HEK293 (cell line): ENCODE data around the gene ELMO1.

ENCODE experiments used
- CTCF ChIA-PET: fragments of 350-600 bp; formaldehyde crosslinking; extraction: SDS; loops from one replicate; lab custom pipeline; 2021; ENCODE audit warnings: antibody characterized with exemption; lab: Yijun Ruan, JAX
- POLR2A ChIA-PET: fragments of 300-600 bp; formaldehyde crosslinking; extraction: SDS; loops from one replicate; lab custom pipeline; 2020; ENCODE audit warnings: antibody characterized with exemption, inconsistent platforms; lab: Yijun Ruan, JAX
- H3K27ac ChIP-seq: fragments of 200-500 bp; sonication (Bioruptor generic); 2 replicates; pipeline ENCODE4 v1.5.1; 2014; ENCODE audit warnings: low read depth, low read length, control low read depth, inconsistent platforms; ENCODE audit errors: extremely low read depth
- H3K36me3 ChIP-seq, 2 experiments: fragments of 200-500 bp in 1 of 2; sonication (Bioruptor generic) in 1 of 2; 1 replicate in 1 of 2; 2 replicates in 1 of 2; pipeline ENCODE4 v1.5.1; 2014 to 2017; ENCODE audit warnings: inconsistent platforms in 2 of 2, low read length in 2 of 2; ENCODE audit not compliant: control insufficient read depth in 2 of 2, insufficient read depth in 1 of 2
- H3K4me1 ChIP-seq: fragments of 200-500 bp; sonication (Bioruptor generic); 2 replicates; pipeline ENCODE4 v1.5.1; 2014; ENCODE audit warnings: mild to moderate bottlenecking, low read length, inconsistent platforms; ENCODE audit not compliant: control insufficient read depth, insufficient read depth
- H3K4me3 ChIP-seq: 2 replicates; pipeline ENCODE4 v1.5.1; 2011; ENCODE audit warnings: low read depth, mild to moderate bottlenecking, control low read depth, low read length, moderate library complexity
- H3K9me3 ChIP-seq: fragments of 200-500 bp; sonication (Bioruptor generic); 2 replicates; pipeline ENCODE4 v1.5.1; 2014; ENCODE audit warnings: low read depth, low read length, inconsistent platforms; ENCODE audit not compliant: control insufficient read depth, insufficient read depth
- MYNN ChIP-seq: fragments of 450-650 bp; formaldehyde crosslinking; IDR thresholded peaks from 2 replicates; pipeline ENCODE4 v1.5.1; 2016; ENCODE audit warnings: missing biosample characterization, missing genetic modification characterization, borderline replicate concordance
- SP2 ChIP-seq: fragments of 450-650 bp; formaldehyde crosslinking; IDR thresholded peaks from 2 replicates; pipeline ENCODE4 v1.5.1; 2016; ENCODE audit warnings: missing biosample characterization, missing genetic modification characterization
- TRIM28 ChIP-seq: IDR thresholded peaks from 2 replicates; pipeline ENCODE4 v1.6.1; 2011; ENCODE audit warnings: low read length, control low read depth, borderline replicate concordance
- ZBTB1 ChIP-seq: fragments of 450-650 bp; formaldehyde crosslinking; IDR thresholded peaks from 2 replicates; pipeline ENCODE4 v1.5.1; 2016; ENCODE audit warnings: missing biosample characterization, missing genetic modification characterization
- ZIC2 ChIP-seq: fragments of 450-650 bp; formaldehyde crosslinking; IDR thresholded peaks from 2 replicates; pipeline ENCODE4 v1.5.1; 2016; ENCODE audit warnings: missing biosample characterization, missing genetic modification characterization
- ZNF121 ChIP-seq: fragments of 450-650 bp; formaldehyde crosslinking; IDR thresholded peaks from 2 replicates; pipeline ENCODE4 v1.5.1; 2016; ENCODE audit warnings: missing biosample characterization, missing genetic modification characterization
- ZNF132 ChIP-seq: fragments of 450-650 bp; formaldehyde crosslinking; IDR thresholded peaks from 2 replicates; pipeline ENCODE4 v1.5.1; 2017; ENCODE audit warnings: missing biosample characterization, missing genetic modification characterization, borderline replicate concordance
- ZNF202 ChIP-seq: fragments of 450-650 bp; formaldehyde crosslinking; IDR thresholded peaks from 2 replicates; pipeline ENCODE4 v1.5.1; 2016; ENCODE audit warnings: missing biosample characterization, missing genetic modification characterization, borderline replicate concordance
- ZNF211 ChIP-seq: fragments of 450-650 bp; formaldehyde crosslinking; IDR thresholded peaks from 2 replicates; pipeline ENCODE4 v1.5.1; 2016; ENCODE audit warnings: low read depth, missing biosample characterization, missing genetic modification characterization
- ZNF239 ChIP-seq: fragments of 450-650 bp; formaldehyde crosslinking; IDR thresholded peaks from 2 replicates; pipeline ENCODE4 v1.5.1; 2016; ENCODE audit warnings: missing biosample characterization, missing genetic modification characterization
- ZNF48 ChIP-seq: fragments of 450-650 bp; formaldehyde crosslinking; IDR thresholded peaks from 2 replicates; pipeline ENCODE4 v1.5.1; 2016; ENCODE audit warnings: missing biosample characterization, missing genetic modification characterization
- ZNF544 ChIP-seq: fragments of 450-650 bp; formaldehyde crosslinking; IDR thresholded peaks from 2 replicates; pipeline ENCODE4 v1.5.0; 2017; ENCODE audit warnings: missing biosample characterization, missing genetic modification characterization
- ZNF830 ChIP-seq: fragments of 450-650 bp; IDR thresholded peaks from 2 replicates; pipeline ENCODE4 v1.5.0; 2018; ENCODE audit warnings: missing biosample characterization, missing genetic modification characterization, low read depth, mild to moderate bottlenecking, moderate library complexity
- TF ChIP-seq, protein P1 (sequence below): fragments of 450-650 bp; formaldehyde crosslinking; IDR thresholded peaks from 2 replicates; pipeline ENCODE4 v1.5.1; 2016; ENCODE audit warnings: missing biosample characterization, missing genetic modification characterization
- TF ChIP-seq, protein P2 (sequence below): fragments of 450-650 bp; formaldehyde crosslinking; IDR thresholded peaks from 2 replicates; pipeline ENCODE4 v1.5.1; 2016; ENCODE audit warnings: missing biosample characterization, missing genetic modification characterization, low read depth
- TF ChIP-seq, protein P3 (sequence below): fragments of 450-650 bp; formaldehyde crosslinking; optimal IDR thresholded peaks from 2 replicates; pipeline ENCODE3; 2016; ENCODE audit warnings: missing biosample characterization, mild to moderate bottlenecking, missing genetic modification characterization
- TF ChIP-seq, protein P4 (sequence below): fragments of 450-650 bp; formaldehyde crosslinking; IDR thresholded peaks from 2 replicates; pipeline ENCODE4 v1.5.1; 2016; ENCODE audit warnings: missing biosample characterization, missing genetic modification characterization, borderline replicate concordance
- TF ChIP-seq, protein P5 (sequence below): fragments of 450-650 bp; formaldehyde crosslinking; IDR thresholded peaks from 2 replicates; pipeline ENCODE4 v1.5.1; 2016; ENCODE audit warnings: missing biosample characterization, missing genetic modification characterization
- TF ChIP-seq, protein P6 (sequence below): fragments of 450-650 bp; formaldehyde crosslinking; IDR thresholded peaks from 2 replicates; pipeline ENCODE4 v1.5.1; 2016; ENCODE audit warnings: missing biosample characterization, missing genetic modification characterization
- TF ChIP-seq, protein P7 (sequence below): fragments of 450-650 bp; formaldehyde crosslinking; IDR thresholded peaks from 2 replicates; pipeline ENCODE4 v1.5.1; 2016; ENCODE audit warnings: missing biosample characterization, missing genetic modification characterization

Gene ELMO1

DNA sequence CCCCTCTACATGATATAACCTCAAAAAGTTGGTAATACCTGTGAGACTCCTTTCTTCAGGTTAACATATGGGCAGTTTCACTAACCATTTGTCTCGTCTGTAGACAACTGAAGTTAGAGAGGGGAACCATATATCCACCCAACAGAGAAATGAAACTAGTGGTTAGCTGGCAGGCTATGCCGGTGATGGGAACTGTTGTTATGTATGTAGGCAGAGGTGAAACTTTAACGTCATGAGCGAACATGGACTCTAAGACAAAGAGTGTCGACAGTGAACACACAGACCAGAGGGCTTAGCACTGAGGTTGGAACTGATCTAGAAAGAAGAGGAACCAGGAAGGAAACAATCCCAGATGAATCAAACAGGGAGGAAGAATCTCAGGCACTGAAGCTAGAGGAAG is 112.4 kb downstream of the ELMO1 start (continued):
- TF ChIP-seq, protein P1, sequence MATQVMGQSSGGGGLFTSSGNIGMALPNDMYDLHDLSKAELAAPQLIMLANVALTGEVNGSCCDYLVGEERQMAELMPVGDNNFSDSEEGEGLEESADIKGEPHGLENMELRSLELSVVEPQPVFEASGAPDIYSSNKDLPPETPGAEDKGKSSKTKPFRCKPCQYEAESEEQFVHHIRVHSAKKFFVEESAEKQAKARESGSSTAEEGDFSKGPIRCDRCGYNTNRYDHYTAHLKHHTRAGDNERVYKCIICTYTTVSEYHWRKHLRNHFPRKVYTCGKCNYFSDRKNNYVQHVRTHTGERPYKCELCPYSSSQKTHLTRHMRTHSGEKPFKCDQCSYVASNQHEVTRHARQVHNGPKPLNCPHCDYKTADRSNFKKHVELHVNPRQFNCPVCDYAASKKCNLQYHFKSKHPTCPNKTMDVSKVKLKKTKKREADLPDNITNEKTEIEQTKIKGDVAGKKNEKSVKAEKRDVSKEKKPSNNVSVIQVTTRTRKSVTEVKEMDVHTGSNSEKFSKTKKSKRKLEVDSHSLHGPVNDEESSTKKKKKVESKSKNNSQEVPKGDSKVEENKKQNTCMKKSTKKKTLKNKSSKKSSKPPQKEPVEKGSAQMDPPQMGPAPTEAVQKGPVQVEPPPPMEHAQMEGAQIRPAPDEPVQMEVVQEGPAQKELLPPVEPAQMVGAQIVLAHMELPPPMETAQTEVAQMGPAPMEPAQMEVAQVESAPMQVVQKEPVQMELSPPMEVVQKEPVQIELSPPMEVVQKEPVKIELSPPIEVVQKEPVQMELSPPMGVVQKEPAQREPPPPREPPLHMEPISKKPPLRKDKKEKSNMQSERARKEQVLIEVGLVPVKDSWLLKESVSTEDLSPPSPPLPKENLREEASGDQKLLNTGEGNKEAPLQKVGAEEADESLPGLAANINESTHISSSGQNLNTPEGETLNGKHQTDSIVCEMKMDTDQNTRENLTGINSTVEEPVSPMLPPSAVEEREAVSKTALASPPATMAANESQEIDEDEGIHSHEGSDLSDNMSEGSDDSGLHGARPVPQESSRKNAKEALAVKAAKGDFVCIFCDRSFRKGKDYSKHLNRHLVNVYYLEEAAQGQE (tag by site-specific recombination) = no peak
- TF ChIP-seq TRIM28 = no peak
- TF ChIP-seq, protein P2, sequence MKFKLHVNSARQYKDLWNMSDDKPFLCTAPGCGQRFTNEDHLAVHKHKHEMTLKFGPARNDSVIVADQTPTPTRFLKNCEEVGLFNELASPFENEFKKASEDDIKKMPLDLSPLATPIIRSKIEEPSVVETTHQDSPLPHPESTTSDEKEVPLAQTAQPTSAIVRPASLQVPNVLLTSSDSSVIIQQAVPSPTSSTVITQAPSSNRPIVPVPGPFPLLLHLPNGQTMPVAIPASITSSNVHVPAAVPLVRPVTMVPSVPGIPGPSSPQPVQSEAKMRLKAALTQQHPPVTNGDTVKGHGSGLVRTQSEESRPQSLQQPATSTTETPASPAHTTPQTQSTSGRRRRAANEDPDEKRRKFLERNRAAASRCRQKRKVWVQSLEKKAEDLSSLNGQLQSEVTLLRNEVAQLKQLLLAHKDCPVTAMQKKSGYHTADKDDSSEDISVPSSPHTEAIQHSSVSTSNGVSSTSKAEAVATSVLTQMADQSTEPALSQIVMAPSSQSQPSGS = no peak

DNA sequence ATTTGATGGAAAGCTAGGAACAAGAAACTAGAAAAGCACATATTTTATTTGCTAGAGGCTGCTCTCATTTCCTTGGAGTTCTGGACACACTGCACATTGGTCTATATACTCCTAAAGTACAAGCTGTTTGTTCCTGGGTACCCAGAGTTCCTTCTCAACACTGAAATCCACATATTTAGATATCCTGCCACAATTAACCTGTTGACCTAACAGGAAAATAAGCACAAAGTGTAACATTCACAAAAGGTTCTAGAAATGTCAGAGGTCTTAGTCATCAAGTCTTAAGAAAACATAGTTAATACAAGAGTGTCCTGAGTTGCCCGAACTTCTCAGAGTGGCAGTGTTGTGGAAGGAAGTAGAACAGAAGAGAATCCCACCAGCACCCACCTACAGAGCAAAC is 115.6 kb downstream of the ELMO1 start:
- H3K4me3 ChIP-seq = no peak overlapping the region
- H3K4me1 ChIP-seq = no peaks in the 10 kb centered on the region
- ChIA-PET POLR2A (no interaction called here), CTCF (no interaction called here)
- no peaks in the 10 kb centered on the region for H3K36me3 ChIP-seq
- no peak for TF ChIP-seq ZNF544 (tag by site-specific recombination)
- no peak for TF ChIP-seq ZBTB1
- TF ChIP-seq, protein P3, sequence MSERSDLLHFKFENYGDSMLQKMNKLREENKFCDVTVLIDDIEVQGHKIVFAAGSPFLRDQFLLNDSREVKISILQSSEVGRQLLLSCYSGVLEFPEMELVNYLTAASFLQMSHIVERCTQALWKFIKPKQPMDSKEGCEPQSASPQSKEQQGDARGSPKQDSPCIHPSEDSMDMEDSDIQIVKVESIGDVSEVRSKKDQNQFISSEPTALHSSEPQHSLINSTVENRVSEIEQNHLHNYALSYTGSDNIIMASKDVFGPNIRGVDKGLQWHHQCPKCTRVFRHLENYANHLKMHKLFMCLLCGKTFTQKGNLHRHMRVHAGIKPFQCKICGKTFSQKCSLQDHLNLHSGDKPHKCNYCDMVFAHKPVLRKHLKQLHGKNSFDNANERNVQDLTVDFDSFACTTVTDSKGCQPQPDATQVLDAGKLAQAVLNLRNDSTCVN (tag by site-specific recombination) = no peak
- TF ChIP-seq, protein P4, sequence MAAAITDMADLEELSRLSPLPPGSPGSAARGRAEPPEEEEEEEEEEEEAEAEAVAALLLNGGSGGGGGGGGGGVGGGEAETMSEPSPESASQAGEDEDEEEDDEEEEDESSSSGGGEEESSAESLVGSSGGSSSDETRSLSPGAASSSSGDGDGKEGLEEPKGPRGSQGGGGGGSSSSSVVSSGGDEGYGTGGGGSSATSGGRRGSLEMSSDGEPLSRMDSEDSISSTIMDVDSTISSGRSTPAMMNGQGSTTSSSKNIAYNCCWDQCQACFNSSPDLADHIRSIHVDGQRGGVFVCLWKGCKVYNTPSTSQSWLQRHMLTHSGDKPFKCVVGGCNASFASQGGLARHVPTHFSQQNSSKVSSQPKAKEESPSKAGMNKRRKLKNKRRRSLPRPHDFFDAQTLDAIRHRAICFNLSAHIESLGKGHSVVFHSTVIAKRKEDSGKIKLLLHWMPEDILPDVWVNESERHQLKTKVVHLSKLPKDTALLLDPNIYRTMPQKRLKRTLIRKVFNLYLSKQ (tag by site-specific recombination) = no peak
- TF ChIP-seq, protein P5, sequence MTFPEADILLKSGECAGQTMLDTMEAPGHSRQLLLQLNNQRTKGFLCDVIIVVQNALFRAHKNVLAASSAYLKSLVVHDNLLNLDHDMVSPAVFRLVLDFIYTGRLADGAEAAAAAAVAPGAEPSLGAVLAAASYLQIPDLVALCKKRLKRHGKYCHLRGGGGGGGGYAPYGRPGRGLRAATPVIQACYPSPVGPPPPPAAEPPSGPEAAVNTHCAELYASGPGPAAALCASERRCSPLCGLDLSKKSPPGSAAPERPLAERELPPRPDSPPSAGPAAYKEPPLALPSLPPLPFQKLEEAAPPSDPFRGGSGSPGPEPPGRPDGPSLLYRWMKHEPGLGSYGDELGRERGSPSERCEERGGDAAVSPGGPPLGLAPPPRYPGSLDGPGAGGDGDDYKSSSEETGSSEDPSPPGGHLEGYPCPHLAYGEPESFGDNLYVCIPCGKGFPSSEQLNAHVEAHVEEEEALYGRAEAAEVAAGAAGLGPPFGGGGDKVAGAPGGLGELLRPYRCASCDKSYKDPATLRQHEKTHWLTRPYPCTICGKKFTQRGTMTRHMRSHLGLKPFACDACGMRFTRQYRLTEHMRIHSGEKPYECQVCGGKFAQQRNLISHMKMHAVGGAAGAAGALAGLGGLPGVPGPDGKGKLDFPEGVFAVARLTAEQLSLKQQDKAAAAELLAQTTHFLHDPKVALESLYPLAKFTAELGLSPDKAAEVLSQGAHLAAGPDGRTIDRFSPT = no peak
- no peak for TF ChIP-seq ZIC2 (tag by site-specific recombination)
- TF ChIP-seq, protein P6, sequence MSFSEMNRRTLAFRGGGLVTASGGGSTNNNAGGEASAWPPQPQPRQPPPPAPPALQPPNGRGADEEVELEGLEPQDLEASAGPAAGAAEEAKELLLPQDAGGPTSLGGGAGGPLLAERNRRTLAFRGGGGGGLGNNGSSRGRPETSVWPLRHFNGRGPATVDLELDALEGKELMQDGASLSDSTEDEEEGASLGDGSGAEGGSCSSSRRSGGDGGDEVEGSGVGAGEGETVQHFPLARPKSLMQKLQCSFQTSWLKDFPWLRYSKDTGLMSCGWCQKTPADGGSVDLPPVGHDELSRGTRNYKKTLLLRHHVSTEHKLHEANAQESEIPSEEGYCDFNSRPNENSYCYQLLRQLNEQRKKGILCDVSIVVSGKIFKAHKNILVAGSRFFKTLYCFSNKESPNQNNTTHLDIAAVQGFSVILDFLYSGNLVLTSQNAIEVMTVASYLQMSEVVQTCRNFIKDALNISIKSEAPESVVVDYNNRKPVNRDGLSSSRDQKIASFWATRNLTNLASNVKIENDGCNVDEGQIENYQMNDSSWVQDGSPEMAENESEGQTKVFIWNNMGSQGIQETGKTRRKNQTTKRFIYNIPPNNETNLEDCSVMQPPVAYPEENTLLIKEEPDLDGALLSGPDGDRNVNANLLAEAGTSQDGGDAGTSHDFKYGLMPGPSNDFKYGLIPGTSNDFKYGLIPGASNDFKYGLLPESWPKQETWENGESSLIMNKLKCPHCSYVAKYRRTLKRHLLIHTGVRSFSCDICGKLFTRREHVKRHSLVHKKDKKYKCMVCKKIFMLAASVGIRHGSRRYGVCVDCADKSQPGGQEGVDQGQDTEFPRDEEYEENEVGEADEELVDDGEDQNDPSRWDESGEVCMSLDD = no peak
- TF ChIP-seq ZNF830 (tag by site-specific recombination) = no peak
- no peak for TF ChIP-seq ZNF239
- no peak for TF ChIP-seq ZNF121 (tag by site-specific recombination)
- TF ChIP-seq ZNF48 (tag by site-specific recombination) = no peak
- TF ChIP-seq MYNN = no peak
- TF ChIP-seq ZNF211 (tag by site-specific recombination) = no peak
- TF ChIP-seq ZNF202 (tag by site-specific recombination) = no peak
- TF ChIP-seq, protein P7, sequence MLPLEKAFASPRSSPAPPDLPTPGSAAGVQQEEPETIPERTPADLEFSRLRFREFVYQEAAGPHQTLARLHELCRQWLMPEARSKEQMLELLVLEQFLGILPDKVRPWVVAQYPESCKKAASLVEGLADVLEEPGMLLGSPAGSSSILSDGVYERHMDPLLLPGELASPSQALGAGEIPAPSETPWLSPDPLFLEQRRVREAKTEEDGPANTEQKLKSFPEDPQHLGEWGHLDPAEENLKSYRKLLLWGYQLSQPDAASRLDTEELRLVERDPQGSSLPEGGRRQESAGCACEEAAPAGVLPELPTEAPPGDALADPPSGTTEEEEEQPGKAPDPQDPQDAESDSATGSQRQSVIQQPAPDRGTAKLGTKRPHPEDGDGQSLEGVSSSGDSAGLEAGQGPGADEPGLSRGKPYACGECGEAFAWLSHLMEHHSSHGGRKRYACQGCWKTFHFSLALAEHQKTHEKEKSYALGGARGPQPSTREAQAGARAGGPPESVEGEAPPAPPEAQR (tag by site-specific recombination) = no peak
- TF ChIP-seq SP2 (tag by site-specific recombination) = no peak
- no peak for TF ChIP-seq ZNF132 (tag by site-specific recombination)
- TF ChIP-seq, protein P2 = no peak
- TF ChIP-seq, all 188 proteins: peak for 0
- H3K9me3 ChIP-seq = no peaks in the 10 kb centered on the region
- H3K27ac ChIP-seq = no peak overlapping the region
